ENCODE measurements around the gene MMS22L. TPM values are rescaled to one million over a fixed set of nuclear protein-coding genes. Genes with fewer than 3 reads are reported as not detected.

Gene MMS22L
- total and polyA plus RNA-seq, 10 of the 15 experiments (the other 5 are each of a cell fraction or from before 2014, with no cell fraction given), result 5.0 to 33.9 (median 18.7) TPM

DNA sequence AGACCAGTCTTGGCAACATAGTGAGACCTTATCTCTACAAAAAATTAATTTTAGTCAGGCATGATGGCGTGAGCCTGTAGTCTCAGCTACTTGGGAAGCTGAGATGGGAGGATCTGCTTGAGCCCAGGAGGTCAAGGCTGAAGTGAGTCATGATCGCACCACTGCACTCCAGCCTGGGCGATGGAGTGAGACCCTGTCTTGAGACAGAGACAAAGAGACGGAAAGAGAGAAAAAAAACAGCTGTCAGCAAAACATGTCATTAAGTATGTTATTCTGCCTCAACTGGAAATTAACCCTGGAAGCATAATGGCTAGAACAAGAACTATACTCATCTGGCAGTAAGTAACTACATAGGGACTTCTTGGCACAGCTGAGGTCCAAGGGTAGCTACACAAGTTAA lies 7.2 kb downstream of the MMS22L start:
- no TSS peak for BruUV-seq (replicated peaks)
- SMC1A ChIA-PET (ENCODE audit: uncharacterized antibody, unreplicated experiment), result interaction anchor here (1.7 kb wide), 1 partner anchor 9 kb away, joined by 7 read pairs; no protein-coding TSS in a partner anchor

More for the DNA sequence above, 7.2 kb downstream of the MMS22L start:
- in situ Hi-C loops (cut with MboI) (no loop called here), intact Hi-C loops (cut with micrococcal nuclease; ENCODE audit: unreplicated experiment) (no loop called here)
- Histone ChIP-seq H3K4me2 (ENCODE audit: control insufficient read depth, insufficient read depth) (no peak overlapping the region), H3K4me3 (no peak overlapping the region), H4K20me1 (ENCODE audit: control insufficient read depth, insufficient read depth) (no peaks in the 10 kb centered on the region), H3K27me3 (replicated peaks in 1 of 2; ENCODE audit: control insufficient read depth in 2 of 2, insufficient read depth in 2 of 2, low read length in 1 of 2) (no peaks in the 10 kb centered on the region), H3K9me3 (replicated peaks; ENCODE audit: control insufficient read depth, insufficient read depth, low read length) (no peaks in the 10 kb centered on the region), H3K9ac (ENCODE audit: control insufficient read depth, insufficient read depth, low read length) (no peak overlapping the region), H3K36me3 (ENCODE audit: control insufficient read depth in 2 of 2, insufficient read depth in 2 of 2, low read length in 1 of 2) (peaks cover 0 to 9% of the 10 kb centered on the region in 2 experiments; a peak in 3 of 4 replicates), H3K79me2 (ENCODE audit: control insufficient read depth, insufficient read depth, low read length) (no peaks in the 10 kb centered on the region; the same call in none of the 2 replicates), H3K27ac (ENCODE audit: control insufficient read depth, insufficient read depth) (no peak overlapping the region), H2AFZ (ENCODE audit: control insufficient read depth, low read depth, low read length) (no peak overlapping the region), H3K4me1 (ENCODE audit: control insufficient read depth, insufficient read depth, low read length) (no peaks in the 10 kb centered on the region)
- ATAC-seq, result no peak
- no peak for FAIRE-seq
- ChIA-PET CTCF (interaction anchor here (1.4 kb wide), 1 partner anchor 9 kb away, joined by 5 read pairs; no protein-coding TSS in a partner anchor), POLR2A (no interaction called here), RAD21 (ENCODE audit: unreplicated experiment) (no interaction called here)
- WGBS (ENCODE audit: insufficient coverage, insufficient replicate concordance, low lambda C conversion rate, missing lambda C conversion rate), result 93% methylated on average over 4 of the region's 4 CpGs
- TF ChIP-seq ZNF622 (IDR thresholded peaks at IDR 0.05), result no peak
- TF ChIP-seq SUZ12 (IDR thresholded peaks at IDR 0.05; ENCODE audit: unreplicated experiment), result no peak
- TF ChIP-seq, protein P1, sequence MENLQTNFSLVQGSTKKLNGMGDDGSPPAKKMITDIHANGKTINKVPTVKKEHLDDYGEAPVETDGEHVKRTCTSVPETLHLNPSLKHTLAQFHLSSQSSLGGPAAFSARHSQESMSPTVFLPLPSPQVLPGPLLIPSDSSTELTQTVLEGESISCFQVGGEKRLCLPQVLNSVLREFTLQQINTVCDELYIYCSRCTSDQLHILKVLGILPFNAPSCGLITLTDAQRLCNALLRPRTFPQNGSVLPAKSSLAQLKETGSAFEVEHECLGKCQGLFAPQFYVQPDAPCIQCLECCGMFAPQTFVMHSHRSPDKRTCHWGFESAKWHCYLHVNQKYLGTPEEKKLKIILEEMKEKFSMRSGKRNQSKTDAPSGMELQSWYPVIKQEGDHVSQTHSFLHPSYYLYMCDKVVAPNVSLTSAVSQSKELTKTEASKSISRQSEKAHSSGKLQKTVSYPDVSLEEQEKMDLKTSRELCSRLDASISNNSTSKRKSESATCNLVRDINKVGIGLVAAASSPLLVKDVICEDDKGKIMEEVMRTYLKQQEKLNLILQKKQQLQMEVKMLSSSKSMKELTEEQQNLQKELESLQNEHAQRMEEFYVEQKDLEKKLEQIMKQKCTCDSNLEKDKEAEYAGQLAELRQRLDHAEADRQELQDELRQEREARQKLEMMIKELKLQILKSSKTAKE (IDR thresholded peaks at IDR 0.05; ENCODE audit: low read depth, poor library complexity, severe bottlenecking), result no peak
- no peak for TF ChIP-seq ASH2L (IDR thresholded peaks at IDR 0.05; ENCODE audit: borderline replicate concordance, low read depth)
- no peak for TF ChIP-seq CBFB (IDR thresholded peaks at IDR 0.05; ENCODE audit: low read depth)
- TF ChIP-seq TBL1XR1 (IDR thresholded peaks at IDR 0.05; ENCODE audit: low read depth, low read length), result no peak
- no peak for TF ChIP-seq FOXM1 (IDR thresholded peaks at IDR 0.05; ENCODE audit: low read depth, low read length)
- TF ChIP-seq SMAD1 (IDR thresholded peaks at IDR 0.05; ENCODE audit: low read depth, partially characterized antibody), result no peak
- no peak for TF ChIP-seq MYC (IDR thresholded peaks at IDR 0.05; ENCODE audit: insufficient read depth, insufficient read length, insufficient replicate concordance, low read length, severe bottlenecking)
- DNase-seq (ENCODE audit: low read depth, low spot score), result no peak
